GM12878 (cell line): ENCODE results near the gene GGTLC2. TPM values are rescaled to one million over a fixed set of nuclear protein-coding genes. Genes with fewer than 3 reads are reported as not detected.
A peak's percentile ranks its signal among the peaks of the same experiment; 100 is the strongest.

Experiments used
- ATAC-seq: fragments of 200-7000 bp; cut with Tn5 transposase; 3 replicates; pipeline ENCODE4 v1.9.1; 2020; ENCODE audit warnings: mild to moderate bottlenecking, moderate library complexity
- BruUV-seq: library from RNA; stranded (reverse); fragments of 400-500 nt; replicated peaks from 2 replicates; lab custom pipeline; 2021; lab: Mats Ljungman, UMichigan
- CTCF ChIA-PET: fragments of 300-600 bp; sonication (Branson Sonifier 250); formaldehyde crosslinking; extraction: SDS; loops from one replicate; lab custom pipeline; 2021; ENCODE audit warnings: inconsistent platforms; lab: Yijun Ruan, JAX
- POLR2A ChIA-PET: fragments of 350-600 bp; formaldehyde crosslinking; extraction: SDS; loops from one replicate; lab custom pipeline; 2021; ENCODE audit warnings: inconsistent platforms; lab: Charles Lee
- RAD21 ChIA-PET: fragments of 300-600 bp; sonication (Branson Sonifier 250); formaldehyde crosslinking; loops from one replicate; lab custom pipeline; 2023; ENCODE audit warnings: antibody characterized with exemption; ENCODE audit not compliant: unreplicated experiment; lab: Charles Lee
- SMC1A ChIA-PET: fragments of 300-600 bp; sonication (Branson Sonifier 250); formaldehyde crosslinking; loops from one replicate; lab custom pipeline; 2023; ENCODE audit not compliant: unreplicated experiment, uncharacterized antibody; lab: Charles Lee
- DNase-seq: peaks from one replicate; pipeline ENCODE4 v3.0.0-alpha.2; 2011; ENCODE audit warnings: low read depth, low spot score
- FAIRE-seq: peaks from 3 replicates; lab custom pipeline; 2011; peaks lifted over from hg19 to GRCh38; lab: Jason Lieb, UNC
- H2AFZ ChIP-seq: 2 replicates; pipeline ENCODE4 v1.6.0; 2011; ENCODE audit warnings: low read depth, low read length, control low read depth; ENCODE audit not compliant: control insufficient read depth
- H3K27ac ChIP-seq: 2 replicates; pipeline ENCODE4 v1.5.1; 2011; ENCODE audit warnings: control low read depth; ENCODE audit not compliant: control insufficient read depth, insufficient read depth
- H3K27me3 ChIP-seq, 2 experiments: replicated peaks in 1 of 2; 2 replicates each; pipeline versions ENCODE4 v1.6.0 to v1.6.1; 2011; ENCODE audit warnings: low read length in 1 of 2; ENCODE audit not compliant: control insufficient read depth in 2 of 2, insufficient read depth in 2 of 2
- H3K36me3 ChIP-seq, 2 experiments: 2 replicates each; pipeline ENCODE4 v1.5.1; 2011; ENCODE audit warnings: low read length in 1 of 2; ENCODE audit not compliant: control insufficient read depth in 2 of 2, insufficient read depth in 2 of 2
- H3K4me1 ChIP-seq: 2 replicates; pipeline ENCODE4 v1.6.1; 2011; ENCODE audit warnings: mild to moderate bottlenecking, low read length, moderate library complexity, mixed read lengths; ENCODE audit not compliant: control insufficient read depth, insufficient read depth
- H3K4me2 ChIP-seq: 2 replicates; pipeline ENCODE4 v1.6.0; 2011; ENCODE audit warnings: control low read depth; ENCODE audit not compliant: control insufficient read depth, insufficient read depth
- H3K4me3 ChIP-seq: fragments of 200-600 bp; sonication (generic); 2 replicates; pipeline ENCODE4 v1.5.1; 2016
- H3K79me2 ChIP-seq: 2 replicates; pipeline ENCODE4 v1.6.0; 2011; ENCODE audit warnings: low read length; ENCODE audit not compliant: control insufficient read depth, insufficient read depth
- H3K9ac ChIP-seq: 2 replicates; pipeline ENCODE4 v1.8.0; 2011; ENCODE audit warnings: low read length, control low read depth, mixed read lengths; ENCODE audit not compliant: control insufficient read depth, insufficient read depth
- H3K9me3 ChIP-seq: replicated peaks from 3 replicates; pipeline ENCODE4 v1.5.1; 2011; ENCODE audit warnings: mild to moderate bottlenecking, low read length; ENCODE audit not compliant: control insufficient read depth, insufficient read depth
- H4K20me1 ChIP-seq: 2 replicates; pipeline ENCODE4 v1.6.0; 2011; ENCODE audit not compliant: control insufficient read depth, insufficient read depth
- CHD1 ChIP-seq: IDR thresholded peaks from 2 replicates; pipeline ENCODE4 v1.6.1; 2012; ENCODE audit warnings: low read depth, low read length, improper control_type of control experiment
- CTCF ChIP-seq, 3 experiments: IDR thresholded peaks in 2 of 3; conservative IDR thresholded peaks in 1 of 3; 2 replicates each; pipeline ENCODE4 v1.5.1; 2011; ENCODE audit warnings: low read depth in 3 of 3, low read length in 3 of 3, mild to moderate bottlenecking in 3 of 3, control low read depth in 2 of 3, moderate library complexity in 2 of 3, inconsistent platforms in 1 of 3, mixed read lengths in 1 of 3; ENCODE audit not compliant: control insufficient read depth in 2 of 3, insufficient read depth in 1 of 3; ENCODE audit errors: extremely low read depth in 1 of 3
- EED ChIP-seq: sonication (generic); IDR thresholded peaks from 2 replicates; pipeline ENCODE4 v1.6.1; 2016; ENCODE audit warnings: antibody characterized with exemption, low read depth
- FOS ChIP-seq: IDR thresholded peaks from 3 replicates; pipeline ENCODE4 v1.6.1; 2011; ENCODE audit warnings: borderline replicate concordance; ENCODE audit not compliant: insufficient read length; ENCODE audit errors: extremely low read depth
- FOXK2 ChIP-seq: fragments of 450-650 bp; IDR thresholded peaks from 2 replicates; pipeline ENCODE4 v1.6.1; 2017; ENCODE audit warnings: mild to moderate bottlenecking, moderate library complexity
- HDAC2 ChIP-seq: fragments of 200-600 bp; sonication (generic); IDR thresholded peaks from 2 replicates; pipeline ENCODE4 v1.6.1; 2017
- IRF3 ChIP-seq: fragments of 450-650 bp; IDR thresholded peaks from 2 replicates; pipeline ENCODE4 v1.6.1; 2014; ENCODE audit warnings: mild to moderate bottlenecking
- JUNB ChIP-seq: IDR thresholded peaks from 2 replicates; pipeline ENCODE4 v1.6.1; 2016; ENCODE audit warnings: antibody characterized with exemption, mild to moderate bottlenecking
- RAD21 ChIP-seq: IDR thresholded peaks from 2 replicates; pipeline ENCODE4 v1.6.1; 2011; ENCODE audit warnings: mild to moderate bottlenecking, low read depth, low read length, moderate library complexity; ENCODE audit not compliant: insufficient read depth
- RB1 ChIP-seq: fragments of 450-650 bp; formaldehyde crosslinking; IDR thresholded peaks from 2 replicates; pipeline ENCODE4 v1.6.1; 2017; ENCODE audit warnings: mild to moderate bottlenecking, borderline replicate concordance
- TCF3 ChIP-seq: IDR thresholded peaks from 2 replicates; pipeline ENCODE4 v1.6.1; 2012; ENCODE audit warnings: low read depth, mild to moderate bottlenecking, low read length, borderline replicate concordance; ENCODE audit not compliant: insufficient read depth
- YY1 ChIP-seq: IDR thresholded peaks from 2 replicates; pipeline ENCODE4 v1.6.1; 2011; ENCODE audit warnings: low read depth, mild to moderate bottlenecking, low read length
- ZNF384 ChIP-seq: IDR thresholded peaks from 2 replicates; pipeline ENCODE4 v1.6.1; 2012; ENCODE audit warnings: low read depth, mild to moderate bottlenecking, low read length, improper control_type of control experiment, borderline replicate concordance
- ZNF687 ChIP-seq: fragments of 450-650 bp; IDR thresholded peaks from 2 replicates; pipeline ENCODE4 v1.6.1; 2017; ENCODE audit warnings: mild to moderate bottlenecking, moderate library complexity
- WGBS: methylation state at CpG from one replicate; pipeline ENCODE4 v1.1.6; 2016; ENCODE audit warnings: low lambda C conversion rate; ENCODE audit not compliant: insufficient replicate concordance, insufficient coverage; ENCODE audit errors: missing lambda C conversion rate; 5-methylcytosine and 5-hydroxymethylcytosine counted together
- in situ Hi-C: fragments of 300-500 bp; cut with MboI; formaldehyde crosslinking; loops from 9 replicates; pipeline ENCODE4 v1.14.3; 2018; ENCODE audit warnings: mixed read lengths
- intact Hi-C: fragments of 100-400 bp; cut with micrococcal nuclease; formaldehyde crosslinking; loops from one replicate; pipeline ENCODE4 v1.14.2; 2022; ENCODE audit not compliant: unreplicated experiment
- polyA plus RNA-seq, 11 experiments: library from polyadenylated mRNA; depleted of rRNA in 4 of 11; unstranded in 6 of 11; stranded (reverse) in 5 of 11; fragments of >200 nt; fragmentation: Nextera tagmentation in 4 of 11; fragmentation: Illumina TruSeq in 1 of 11; extraction: Ambion mirVana in 4 of 11; extraction: Trizol in 1 of 11; gene quantifications; 1 replicate in 1 of 11; 2 replicates in 10 of 11; pipeline versions ENCODE4 v1.2.1 to v1.2.3, GENCODE V29; 2011 to 2016; ENCODE audit warnings: inconsistent platforms in 2 of 11, missing spikeins in 2 of 11, low read depth in 1 of 11
- total RNA-seq, 4 experiments: library from RNA; depleted of rRNA in 3 of 4; stranded (reverse); fragments of >200 nt in 3 of 4; fragmentation: Illumina TruSeq in 1 of 4; extraction: Trizol in 1 of 4; gene quantifications; 2 replicates each; pipeline versions ENCODE4 v1.2.1 to v1.2.3, GENCODE V29; 2013 to 2021
- TF ChIP-seq, protein P1 (sequence below): fragments of 450-650 bp; IDR thresholded peaks from 2 replicates; pipeline ENCODE4 v1.6.1; 2016; ENCODE audit warnings: mild to moderate bottlenecking

Gene GGTLC2
- total and polyA plus RNA-seq, 10 of the 15 experiments (the other 5 are each of a cell fraction or from before 2014, with no cell fraction given): not detected

DNA sequence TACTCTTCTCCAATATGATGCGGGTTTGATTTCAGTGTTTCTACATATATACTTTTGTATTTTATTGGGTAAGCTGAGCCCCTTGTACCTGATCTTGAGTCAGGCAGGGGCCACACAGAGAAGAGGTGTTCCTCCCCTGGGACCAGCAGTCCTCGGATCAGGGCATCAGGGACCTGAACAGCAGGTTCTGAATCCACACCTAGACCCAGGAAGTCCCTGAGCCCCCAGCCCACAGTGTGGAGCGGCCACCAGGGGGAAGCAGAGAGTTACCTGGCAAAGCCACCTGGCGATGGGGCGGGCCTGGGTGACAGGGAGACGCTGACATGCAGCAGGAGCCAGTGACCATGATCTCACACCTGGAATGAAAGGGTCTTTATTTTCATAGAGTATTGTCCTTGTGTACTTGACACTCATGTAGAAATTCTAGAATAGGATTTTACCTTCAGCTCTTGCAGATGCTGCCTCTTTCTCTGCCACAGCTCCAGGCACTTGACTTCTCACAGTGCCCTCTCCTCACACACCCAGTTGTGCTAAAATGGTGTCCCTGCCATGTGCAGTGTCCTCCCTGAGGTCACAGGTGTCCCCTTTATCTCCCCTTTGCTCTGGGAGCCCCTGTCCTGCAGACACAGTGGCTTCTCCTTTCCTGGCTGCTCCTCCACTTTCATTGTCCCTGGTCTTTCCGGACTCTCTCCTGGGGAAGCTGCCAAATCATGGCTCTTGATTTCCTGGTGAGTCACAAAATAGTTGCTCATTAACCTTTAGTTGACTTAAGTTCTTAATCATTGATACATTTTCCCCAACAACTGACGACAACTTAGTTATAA is 48.5 kb downstream of the GGTLC2 start:
- CTCF ChIA-PET: interaction anchor here (0.8 to 5.2 kb wide), 14 partner anchors 8 to 263 kb away, joined by 3 to 30 read pairs (median 4); no protein-coding TSS in a partner anchor
- RAD21 ChIA-PET: interaction anchor here (1.1 kb wide), 1 partner anchor 17 kb away, joined by 3 read pairs; no protein-coding TSS in a partner anchor
- in situ Hi-C loops (no loop called here), intact Hi-C loops (no loop called here)
- no peak overlapping the region; the same call in 1 of the 2 replicates for H3K27ac ChIP-seq
- H3K9me3 ChIP-seq: no peaks in the 10 kb centered on the region
- H3K27me3 ChIP-seq: no peaks in the 10 kb centered on the region
- no peaks in the 10 kb centered on the region for H4K20me1 ChIP-seq
- no peak for DNase-seq
- H2AFZ ChIP-seq: peak overlapping the region; percentile 23
- POLR2A ChIA-PET: no interaction called here
- ATAC-seq: peak; percentile 79
- no peak overlapping the region for H3K9ac ChIP-seq
- SMC1A ChIA-PET: interaction anchor here (1.5 to 1.6 kb wide), 3 partner anchors 26 to 101 kb away, joined by 4 to 5 read pairs (median 5); no protein-coding TSS in a partner anchor
- 17% methylated on average over 8 of the region's 8 CpGs for WGBS
- H3K4me3 ChIP-seq: no peak overlapping the region
- H3K36me3 ChIP-seq: no peaks in the 10 kb centered on the region
- BruUV-seq: no TSS peak
- no peak overlapping the region for H3K4me2 ChIP-seq
- peaks cover 4% of the 10 kb centered on the region for H3K79me2 ChIP-seq
- peaks cover 25% of the 10 kb centered on the region for H3K4me1 ChIP-seq
- no peak for FAIRE-seq
- TF ChIP-seq EED (0 out of 2 replicates have a peak, but pooled peaks have one; percentile 16), IRF3 (no peak), JUNB (no peak), CTCF (IDR thresholded peaks at IDR 0.05 in 2 of 3, conservative IDR thresholded peaks at IDR 0.05 in 1 of 3; ENCODE audit: control insufficient read depth in 2 of 3, extremely low read depth in 1 of 3, insufficient read depth in 1 of 3, low read depth in 3 of 3, low read length in 3 of 3) (peak; percentile 50 to 73 (median 69)), CHD1 (no peak), ZNF384 (no peak), FOXK2 (no peak), ZNF687 (no peak), FOS (no peak), HDAC2 (no peak), YY1 (peak; percentile 40; the same call in 1 of the 2 replicates), RB1 (no peak), RAD21 (peak; percentile 75), TCF3 (peak; percentile 92)
- TF ChIP-seq, protein P1, sequence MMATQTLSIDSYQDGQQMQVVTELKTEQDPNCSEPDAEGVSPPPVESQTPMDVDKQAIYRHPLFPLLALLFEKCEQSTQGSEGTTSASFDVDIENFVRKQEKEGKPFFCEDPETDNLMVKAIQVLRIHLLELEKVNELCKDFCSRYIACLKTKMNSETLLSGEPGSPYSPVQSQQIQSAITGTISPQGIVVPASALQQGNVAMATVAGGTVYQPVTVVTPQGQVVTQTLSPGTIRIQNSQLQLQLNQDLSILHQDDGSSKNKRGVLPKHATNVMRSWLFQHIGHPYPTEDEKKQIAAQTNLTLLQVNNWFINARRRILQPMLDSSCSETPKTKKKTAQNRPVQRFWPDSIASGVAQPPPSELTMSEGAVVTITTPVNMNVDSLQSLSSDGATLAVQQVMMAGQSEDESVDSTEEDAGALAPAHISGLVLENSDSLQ: no peak
